CMK (cell line): ENCODE data around the gene ABHD6.
"Not testable (repeated sequence)": the region's sequence is repeated elsewhere in the genome, so short reads cannot be mapped to it uniquely, and the experiment has no call there.

ENCODE experiments used
- DNase-seq: peaks from one replicate; pipeline ENCODE4 v3.0.0-alpha.2; 2010; ENCODE audit warnings: low read depth

Gene ABHD6

GRCh38 chr3:58210761-58211460, 26.7 kb upstream of the ABHD6 start, which contains the start of gene DNASE1L3:
Gene DNASE1L3 (minus strand): TSS chr3:58210972. CDS start chr3:58210906, 66 bp downstream.
- no peak for DNase-seq

- DNase-seq: no peak
These were observed 22.9 kb upstream of the ABHD6 start for GRCh38 chr3:58214484-58215316.

- no peak for DNase-seq
These were observed 22.1 kb upstream of the ABHD6 start for GRCh38 chr3:58215317-58216025.

GRCh38 chr3:58216496-58217195, 20.9 kb upstream of the ABHD6 start:
- no peak for DNase-seq

GRCh38 chr3:58217209-58217811, 20.3 kb upstream of the ABHD6 start:
- DNase-seq: no peak

- no peak for DNase-seq
These were observed 18.7 kb upstream of the ABHD6 start for GRCh38 chr3:58218904-58219303.

- DNase-seq: no peak
These were observed 15.3 kb upstream of the ABHD6 start for GRCh38 chr3:58222161-58222724.

- DNase-seq: no peak
These were observed 13.7 kb upstream of the ABHD6 start for GRCh38 chr3:58223855-58224254.

- DNase-seq: not testable (repeated sequence)
These were observed 9.7 kb upstream of the ABHD6 start for GRCh38 chr3:58227933-58228332.

- no peak for DNase-seq
These were observed 6.6 kb upstream of the ABHD6 start for GRCh38 chr3:58230876-58231552.

- no peak for DNase-seq
These were observed 5.9 kb upstream of the ABHD6 start for GRCh38 chr3:58231666-58232065.

GRCh38 chr3:58234516-58234931, 3.1 kb upstream of the ABHD6 start:
- DNase-seq: no peak

GRCh38 chr3:58235970-58236369, 1.6 kb upstream of the ABHD6 start:
- no peak for DNase-seq

- no peak for DNase-seq
These were observed 910 bp upstream of the ABHD6 start for GRCh38 chr3:58236527-58237237.

GRCh38 chr3:58237941-58238681, 519 bp downstream of the ABHD6 start:
- DNase-seq: no peak

- DNase-seq: no peak
These were observed 1.2 kb downstream of the ABHD6 start for GRCh38 chr3:58238830-58239229.

- no peak for DNase-seq
These were observed 3.9 kb downstream of the ABHD6 start for GRCh38 chr3:58241306-58242044.

- no peak for DNase-seq
These were observed 4.7 kb downstream of the ABHD6 start for GRCh38 chr3:58242340-58242739.

- DNase-seq: not testable (repeated sequence)
These were observed 5.3 kb downstream of the ABHD6 start for GRCh38 chr3:58242860-58243259.
